ENCODE data around the gene PAK5. TPM values are rescaled to one million over a fixed set of nuclear protein-coding genes. Genes with fewer than 3 reads are reported as not detected.

Gene PAK5
- total RNA-seq, 1 donor from 2014 or later = 0.17 TPM

DNA sequence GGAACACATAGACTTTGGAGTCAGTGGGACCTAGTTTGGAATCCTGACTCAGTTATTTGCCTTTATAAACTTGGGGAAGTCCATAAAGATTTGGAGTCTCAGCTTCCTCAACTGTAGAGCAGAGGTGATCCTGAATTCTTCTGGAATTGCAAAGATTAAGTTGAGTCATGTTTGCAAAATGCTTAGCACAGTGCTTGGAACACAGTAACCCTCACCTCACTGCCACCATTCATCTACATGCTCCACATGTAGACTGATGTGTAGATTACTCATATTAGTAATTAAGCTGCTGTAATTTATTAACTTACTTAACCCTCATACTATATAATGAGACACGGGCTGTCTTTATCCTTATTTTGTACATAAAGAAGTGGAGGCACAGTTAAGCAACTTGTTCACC lies 263.0 kb downstream of the PAK5 start:
- no peak for DNase-seq (ENCODE audit: low read depth)
- Histone ChIP-seq H3K27me3 (ENCODE audit: control insufficient read depth, insufficient read depth, low read length) (no peaks in the 10 kb centered on the region), H3K4me3 (ENCODE audit: low read depth, low read length) (no peak overlapping the region), H3K36me3 (ENCODE audit: control insufficient read depth, insufficient read depth, low read length) (no peaks in the 10 kb centered on the region)
- TF ChIP-seq, protein P1, sequence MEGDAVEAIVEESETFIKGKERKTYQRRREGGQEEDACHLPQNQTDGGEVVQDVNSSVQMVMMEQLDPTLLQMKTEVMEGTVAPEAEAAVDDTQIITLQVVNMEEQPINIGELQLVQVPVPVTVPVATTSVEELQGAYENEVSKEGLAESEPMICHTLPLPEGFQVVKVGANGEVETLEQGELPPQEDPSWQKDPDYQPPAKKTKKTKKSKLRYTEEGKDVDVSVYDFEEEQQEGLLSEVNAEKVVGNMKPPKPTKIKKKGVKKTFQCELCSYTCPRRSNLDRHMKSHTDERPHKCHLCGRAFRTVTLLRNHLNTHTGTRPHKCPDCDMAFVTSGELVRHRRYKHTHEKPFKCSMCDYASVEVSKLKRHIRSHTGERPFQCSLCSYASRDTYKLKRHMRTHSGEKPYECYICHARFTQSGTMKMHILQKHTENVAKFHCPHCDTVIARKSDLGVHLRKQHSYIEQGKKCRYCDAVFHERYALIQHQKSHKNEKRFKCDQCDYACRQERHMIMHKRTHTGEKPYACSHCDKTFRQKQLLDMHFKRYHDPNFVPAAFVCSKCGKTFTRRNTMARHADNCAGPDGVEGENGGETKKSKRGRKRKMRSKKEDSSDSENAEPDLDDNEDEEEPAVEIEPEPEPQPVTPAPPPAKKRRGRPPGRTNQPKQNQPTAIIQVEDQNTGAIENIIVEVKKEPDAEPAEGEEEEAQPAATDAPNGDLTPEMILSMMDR (IDR thresholded peaks at IDR 0.05; ENCODE audit: insufficient read depth, low read length, poor library complexity, severe bottlenecking) = no peak

DNA sequence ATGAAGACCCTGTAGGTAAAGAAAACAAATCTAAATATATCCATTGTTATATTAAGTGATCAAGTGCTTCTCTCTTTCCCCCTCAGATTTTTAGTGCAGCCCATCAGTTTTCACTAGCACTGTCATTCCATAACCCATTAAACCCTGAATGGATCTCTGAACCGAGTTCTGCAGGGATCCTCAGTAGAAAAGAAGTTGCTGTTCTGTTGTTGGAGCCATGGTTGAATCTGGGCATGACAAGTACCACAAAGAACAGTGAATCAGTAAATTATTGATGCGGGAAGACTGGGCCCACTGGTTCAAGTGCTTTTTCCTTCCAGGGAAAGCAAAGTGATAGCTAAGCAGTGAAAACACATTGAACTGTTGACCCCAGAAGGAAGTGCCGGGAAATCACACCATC lies 264.1 kb downstream of the PAK5 start:
- no peak for DNase-seq (ENCODE audit: low read depth)
- no peaks in the 10 kb centered on the region for H3K36me3 ChIP-seq (ENCODE audit: control insufficient read depth, insufficient read depth, low read length)
- no peaks in the 10 kb centered on the region for H3K27me3 ChIP-seq (ENCODE audit: control insufficient read depth, insufficient read depth, low read length)
- H3K4me3 ChIP-seq (ENCODE audit: low read depth, low read length) = no peak overlapping the region
- TF ChIP-seq, protein P1 (IDR thresholded peaks at IDR 0.05; ENCODE audit: insufficient read depth, low read length, poor library complexity, severe bottlenecking) = no peak

DNA sequence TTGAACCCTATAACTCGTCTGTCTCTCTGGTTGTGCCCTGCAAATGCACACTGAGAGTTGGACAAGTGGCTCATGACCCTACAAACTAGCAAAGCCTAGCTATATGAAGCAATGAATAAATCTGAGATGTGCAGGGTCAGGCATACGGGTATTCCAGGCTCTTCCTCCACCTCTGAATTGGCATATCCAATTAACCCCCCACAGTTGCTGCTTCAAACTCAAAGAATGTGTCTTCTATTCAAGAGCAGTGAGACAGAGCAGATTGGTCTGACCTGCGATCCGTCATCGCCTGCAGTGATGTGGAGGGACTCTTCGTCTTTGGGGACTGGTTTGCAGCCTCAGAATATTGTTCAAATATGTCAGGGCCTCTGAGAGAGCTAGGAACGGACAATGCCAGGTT lies 264.7 kb downstream of the PAK5 start:
- TF ChIP-seq, protein P1 (IDR thresholded peaks at IDR 0.05; ENCODE audit: insufficient read depth, low read length, poor library complexity, severe bottlenecking) = no peak

DNA sequence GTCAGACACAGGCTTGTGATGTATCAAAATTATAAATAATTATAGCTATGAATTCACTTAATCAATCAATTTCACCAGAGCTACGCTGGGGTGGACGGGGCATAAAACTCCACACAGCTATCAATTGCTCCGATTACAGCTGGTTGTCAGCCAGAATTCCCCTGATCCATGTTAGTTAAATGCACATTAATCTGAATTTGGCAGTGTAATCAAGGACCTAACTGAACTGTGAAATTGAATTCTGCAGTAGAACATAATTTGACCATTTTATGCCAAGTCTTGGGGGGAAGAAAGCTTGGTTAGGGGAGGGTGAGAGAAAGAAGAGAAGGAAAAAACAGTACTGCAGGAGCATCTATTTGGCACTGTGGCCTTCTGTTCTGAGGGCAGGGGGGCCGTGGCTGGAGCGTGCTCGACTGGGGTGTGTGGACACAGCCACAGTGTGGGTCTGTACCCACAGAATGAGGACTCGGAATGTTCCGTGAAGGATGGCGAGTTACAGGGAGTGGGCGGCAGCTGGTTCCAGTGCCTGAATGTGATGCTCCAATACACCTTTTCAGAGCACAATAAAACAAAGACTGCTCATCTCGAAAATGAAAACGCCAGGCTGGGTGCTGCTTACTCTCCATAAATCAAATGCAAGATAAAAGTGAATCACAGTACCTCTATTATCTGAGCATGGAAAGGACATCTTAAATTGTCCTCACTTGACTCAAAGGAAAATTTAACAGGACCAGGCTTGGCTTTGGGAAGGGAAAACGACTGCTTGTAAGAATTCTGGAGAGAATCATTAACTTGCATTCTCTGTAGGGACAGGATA lies 265.3 kb downstream of the PAK5 start:
- H3K4me3 ChIP-seq (ENCODE audit: low read depth, low read length) = no peak overlapping the region
- no peak for DNase-seq (ENCODE audit: low read depth)
- TF ChIP-seq, protein P1 (IDR thresholded peaks at IDR 0.05; ENCODE audit: insufficient read depth, low read length, poor library complexity, severe bottlenecking) = no peak

More for the DNA sequence above, 264.7 kb downstream of the PAK5 start:
- H3K27me3 ChIP-seq (ENCODE audit: control insufficient read depth, insufficient read depth, low read length) = no peaks in the 10 kb centered on the region
- H3K4me3 ChIP-seq (ENCODE audit: low read depth, low read length) = no peak overlapping the region
- no peaks in the 10 kb centered on the region for H3K36me3 ChIP-seq (ENCODE audit: control insufficient read depth, insufficient read depth, low read length)
- no peak for DNase-seq (ENCODE audit: low read depth)

DNA sequence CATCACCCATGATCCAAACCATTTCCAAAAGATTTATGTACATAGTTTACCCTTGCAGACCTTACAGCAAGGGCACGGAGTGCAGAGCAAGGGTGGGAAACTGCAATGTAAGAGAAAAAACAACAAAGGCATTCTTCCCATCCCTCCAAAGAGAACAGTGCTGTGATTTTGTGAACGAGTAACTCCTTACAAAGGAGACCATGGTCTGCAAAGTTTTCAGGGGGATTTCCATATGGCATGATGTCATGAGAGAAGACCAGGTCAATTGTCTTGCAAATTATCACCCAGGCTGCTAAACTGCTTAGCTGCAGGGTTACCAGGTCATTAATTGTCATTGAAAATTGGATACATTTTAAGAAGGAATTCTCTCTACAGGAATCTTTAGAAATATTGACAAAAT lies 266.2 kb downstream of the PAK5 start:
- Histone ChIP-seq H3K27me3 (ENCODE audit: control insufficient read depth, insufficient read depth, low read length) (no peaks in the 10 kb centered on the region), H3K36me3 (ENCODE audit: control insufficient read depth, insufficient read depth, low read length) (no peaks in the 10 kb centered on the region), H3K4me3 (ENCODE audit: low read depth, low read length) (no peak overlapping the region)
- DNase-seq (ENCODE audit: low read depth) = no peak
- TF ChIP-seq, protein P1 (IDR thresholded peaks at IDR 0.05; ENCODE audit: insufficient read depth, low read length, poor library complexity, severe bottlenecking) = no peak

More for the DNA sequence above, 265.3 kb downstream of the PAK5 start:
- Histone ChIP-seq H3K36me3 (ENCODE audit: control insufficient read depth, insufficient read depth, low read length) (no peaks in the 10 kb centered on the region), H3K27me3 (ENCODE audit: control insufficient read depth, insufficient read depth, low read length) (no peaks in the 10 kb centered on the region)

DNA sequence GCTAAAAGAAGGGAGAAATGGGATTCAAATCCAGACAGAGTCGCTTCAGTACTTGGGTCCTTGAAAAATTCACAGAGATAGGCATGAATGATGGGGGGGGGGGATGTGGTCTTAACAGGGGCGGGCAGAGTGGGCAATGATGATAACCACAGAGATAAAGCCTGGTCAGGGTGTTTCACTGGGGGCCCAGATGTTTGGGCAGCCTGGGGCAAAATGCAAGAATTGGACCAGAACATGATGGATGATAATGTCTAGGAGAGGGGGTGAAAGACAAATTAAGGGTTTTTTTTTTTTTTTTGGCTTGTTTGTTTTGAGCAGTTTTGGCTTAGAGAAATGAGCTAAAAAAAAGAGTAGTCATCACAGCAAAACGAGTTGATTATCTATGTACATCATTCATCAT lies 267.1 kb downstream of the PAK5 start:
- no peak for DNase-seq (ENCODE audit: low read depth)
- H3K4me3 ChIP-seq (ENCODE audit: low read depth, low read length) = no peak overlapping the region
- TF ChIP-seq, protein P1 (IDR thresholded peaks at IDR 0.05; ENCODE audit: insufficient read depth, low read length, poor library complexity, severe bottlenecking) = no peak
- no peaks in the 10 kb centered on the region for H3K36me3 ChIP-seq (ENCODE audit: control insufficient read depth, insufficient read depth, low read length)
- H3K27me3 ChIP-seq (ENCODE audit: control insufficient read depth, insufficient read depth, low read length) = no peaks in the 10 kb centered on the region
